Fibroblast of lung (primary cell): Measurements from ENCODE around the gene CIAO3. TPM values are rescaled to one million over a fixed set of nuclear protein-coding genes. Genes with fewer than 3 reads are reported as not detected.

Experiments
- DNase-seq, 2 donors: peaks; one replicate each; pipeline versions ENCODE4 v3.0.0 to v3.0.0-alpha.2; 2010; ENCODE audit warnings: low read depth in 2 of 2
- H2AFZ ChIP-seq: 2 replicates; pipeline ENCODE4 v1.5.1; 2012; ENCODE audit warnings: low read length, control low read depth, inconsistent platforms
- H3K27ac ChIP-seq: 2 replicates; pipeline ENCODE4 v1.5.1; 2011; ENCODE audit warnings: low read length, control low read depth; ENCODE audit not compliant: insufficient read depth
- H3K27me3 ChIP-seq: 2 replicates; pipeline ENCODE4 v1.5.1; 2011; ENCODE audit warnings: mild to moderate bottlenecking, low read length; ENCODE audit not compliant: control insufficient read depth, insufficient read depth
- H3K36me3 ChIP-seq: 2 replicates; pipeline ENCODE4 v1.5.1; 2011; ENCODE audit warnings: low read length; ENCODE audit not compliant: control insufficient read depth, insufficient read depth
- H3K4me1 ChIP-seq: 2 replicates; pipeline ENCODE4 v1.5.1; 2011; ENCODE audit warnings: low read length; ENCODE audit not compliant: control insufficient read depth, insufficient read depth; ENCODE audit errors: extremely low read depth
- H3K4me2 ChIP-seq: 2 replicates; pipeline ENCODE4 v1.5.1; 2011; ENCODE audit warnings: low read length, control low read depth; ENCODE audit not compliant: insufficient read depth; ENCODE audit errors: extremely low read depth
- H3K4me3 ChIP-seq, 4 experiments: fragments of 200-600 bp in 1 of 4; sonication (generic) in 1 of 4; replicated peaks in 1 of 4; 2 replicates each; pipeline ENCODE4 v1.5.1; 2011 to 2016; ENCODE audit warnings: low read length in 4 of 4, low read depth in 3 of 4, mild to moderate bottlenecking in 3 of 4, control low read depth in 2 of 4, inconsistent platforms in 1 of 4, mixed read lengths in 1 of 4; ENCODE audit not compliant: insufficient read depth in 1 of 4; ENCODE audit errors: control extremely low read depth in 1 of 4
- H3K79me2 ChIP-seq: 2 replicates; pipeline ENCODE4 v1.5.1; 2012; ENCODE audit warnings: mild to moderate bottlenecking, low read length, inconsistent platforms; ENCODE audit not compliant: control insufficient read depth, insufficient read depth
- H3K9ac ChIP-seq: 2 replicates; pipeline ENCODE4 v1.5.1; 2011; ENCODE audit warnings: mild to moderate bottlenecking, low read length, control low read depth; ENCODE audit not compliant: insufficient read depth
- H3K9me3 ChIP-seq: 2 replicates; pipeline ENCODE4 v1.5.1; 2012; ENCODE audit warnings: low read depth, low read length; ENCODE audit not compliant: control insufficient read depth, insufficient read depth
- H4K20me1 ChIP-seq: 2 replicates; pipeline ENCODE4 v1.5.1; 2011; ENCODE audit warnings: low read length; ENCODE audit not compliant: control insufficient read depth, insufficient read depth; ENCODE audit errors: extremely low read depth
- CTCF ChIP-seq, 2 donors: IDR thresholded peaks in 1 of 2; conservative IDR thresholded peaks in 1 of 2; 1 replicate in 1 of 2; 2 replicates in 1 of 2; pipeline ENCODE4 v1.5.1; 2011 to 2012; ENCODE audit warnings: low read length in 2 of 2, control low read depth in 1 of 2, inconsistent platforms in 1 of 2, low read depth in 1 of 2, mild to moderate bottlenecking in 1 of 2
- EZH2 ChIP-seq: IDR thresholded peaks from 2 replicates; pipeline ENCODE4 v1.5.1; 2012; ENCODE audit warnings: low read length, control low read depth, mild to moderate bottlenecking; ENCODE audit errors: missing control alignments
- polyA plus RNA-seq, 2 donors: library from polyadenylated mRNA; depleted of rRNA in 1 of 2; stranded (reverse) in 1 of 2; unstranded in 1 of 2; fragments of >200 nt; gene quantifications; 2 replicates each; pipeline ENCODE4 v1.2.1, GENCODE V29; 2011 to 2012; ENCODE audit warnings: missing spikeins in 1 of 2
- total RNA-seq: library from RNA; depleted of rRNA; stranded (reverse); fragments of >200 nt; gene quantifications from 2 replicates; pipeline ENCODE4 v1.2.1, GENCODE V29; 2014

Gene CIAO3
- total and polyA plus RNA-seq, 2 donors (not counting 1 experiment from before 2014, with no cell fraction given): 9.3 to 31.0 TPM

GRCh38 chr16:789191-789850 is 48.5 kb upstream of the CIAO3 start:
- Histone ChIP-seq H3K36me3 (peaks cover 12% of the 10 kb centered on the region), H3K4me3 (peak overlapping the region; percentile 66 to 88 (median 75)), H3K9me3 (no peaks in the 10 kb centered on the region), H3K4me2 (peak overlapping the region; percentile 80), H3K27me3 (no peaks in the 10 kb centered on the region), H3K27ac (peak overlapping the region; percentile 50), H2AFZ (no peak overlapping the region), H4K20me1 (no peaks in the 10 kb centered on the region), H3K79me2 (peaks cover 21% of the 10 kb centered on the region), H3K9ac (peak overlapping the region; percentile 74), H3K4me1 (peaks cover 7% of the 10 kb centered on the region)
- no peak for DNase-seq
- TF ChIP-seq EZH2: no peak
- TF ChIP-seq CTCF (conservative IDR thresholded peaks at IDR 0.05 in 1 of 2, IDR thresholded peaks at IDR 0.05 in 1 of 2; ENCODE audit: low read depth in 1 of 2, low read length in 2 of 2): no peak

GRCh38 chr16:788399-789126 is 47.8 kb upstream of the CIAO3 start, which contains the start of gene CHTF18:
TSS of gene CHTF18 (plus strand) at chr16:788620. CDS start at chr16:788685, 65 bp downstream.
- peak within 1 kb of the TSS; percentile 74 for H3K9ac ChIP-seq
- H3K36me3 ChIP-seq: peaks cover 12% of the 10 kb centered on the region
- peak within 1 kb of the TSS; percentile 73 for H2AFZ ChIP-seq
- H4K20me1 ChIP-seq: no peaks in the 10 kb centered on the region
- DNase-seq: peak; percentile 84 to 89
- H3K9me3 ChIP-seq: no peaks in the 10 kb centered on the region
- H3K4me3 ChIP-seq: peak within 1 kb of the TSS; percentile 75 to 94 (median 87)
- peak within 1 kb of the TSS; percentile 50 for H3K27ac ChIP-seq
- peaks cover 21% of the 10 kb centered on the region for H3K79me2 ChIP-seq
- peak within 1 kb of the TSS; percentile 87 for H3K4me2 ChIP-seq
- no peaks in the 10 kb centered on the region for H3K27me3 ChIP-seq
- TF ChIP-seq EZH2 (no peak), CTCF (conservative IDR thresholded peaks at IDR 0.05 in 1 of 2, IDR thresholded peaks at IDR 0.05 in 1 of 2; ENCODE audit: low read depth in 1 of 2, low read length in 2 of 2) (no peak)
- H3K4me1 ChIP-seq: peaks cover 7% of the 10 kb centered on the region

GRCh38 chr16:787978-788398 is 47.2 kb upstream of the CIAO3 start, which contains the start of gene RPUSD1:
TSS of gene RPUSD1 (minus strand) at chr16:788381. CDS start at chr16:787737, 644 bp downstream.
- Histone ChIP-seq H3K9ac (peak within 1 kb of the TSS; percentile 74), H3K27me3 (no peaks in the 10 kb centered on the region), H3K4me3 (peak within 1 kb of the TSS; percentile 75 to 94 (median 87)), H3K4me1 (peaks cover 7% of the 10 kb centered on the region), H3K79me2 (peaks cover 21% of the 10 kb centered on the region), H4K20me1 (no peaks in the 10 kb centered on the region), H3K36me3 (peaks cover 12% of the 10 kb centered on the region), H3K9me3 (no peaks in the 10 kb centered on the region), H3K4me2 (peak within 1 kb of the TSS; percentile 87), H2AFZ (peak within 1 kb of the TSS; percentile 73), H3K27ac (peak within 1 kb of the TSS; percentile 50)
- peak; percentile 5 to 10 for DNase-seq
- TF ChIP-seq CTCF (conservative IDR thresholded peaks at IDR 0.05 in 1 of 2, IDR thresholded peaks at IDR 0.05 in 1 of 2; ENCODE audit: low read depth in 1 of 2, low read length in 2 of 2) (no peak), EZH2 (no peak)
